ENCODE data around the gene C11orf98.
A peak's percentile ranks its signal among the peaks of the same experiment; 100 is the strongest.

The C11orf98 gene

DNA sequence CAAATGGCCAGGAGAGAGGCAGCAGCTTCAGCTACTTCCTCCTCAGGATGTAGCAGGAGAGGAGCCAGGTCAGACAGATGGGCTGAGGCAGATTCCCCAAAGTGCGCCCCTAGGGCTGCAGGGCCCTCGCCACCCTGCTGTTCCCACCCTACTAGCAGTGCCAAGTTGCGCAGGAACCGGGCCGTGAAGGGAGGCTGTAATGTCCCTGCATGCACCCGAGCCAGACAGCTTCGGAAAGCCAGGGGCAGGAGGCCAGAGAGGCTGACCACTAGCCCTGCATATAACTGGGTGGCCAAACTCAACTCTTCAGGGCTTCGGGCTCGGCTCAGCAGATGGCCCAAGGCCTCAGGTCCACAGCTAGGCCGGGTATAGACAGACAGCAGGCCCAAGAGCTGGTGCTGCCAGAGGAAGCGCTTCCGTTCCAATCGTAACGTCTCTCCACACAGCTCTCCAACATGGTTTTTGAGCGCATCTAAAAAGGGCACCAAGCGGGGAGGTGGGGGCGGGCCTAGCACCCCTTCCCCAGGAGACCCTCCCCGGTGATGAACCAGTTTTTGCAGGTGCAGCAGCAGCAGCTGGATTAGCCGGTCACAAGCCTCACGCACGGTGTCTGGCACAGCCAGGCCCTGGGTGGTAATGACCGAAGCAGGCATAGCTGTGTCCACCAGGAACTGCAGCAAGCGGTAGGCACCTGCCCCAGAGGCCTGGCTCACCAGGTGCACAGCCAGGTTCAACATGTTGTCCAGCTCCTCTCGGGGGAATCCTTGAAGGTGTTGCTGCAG is 16.6 kb downstream of the C11orf98 start:
- no peak overlapping the region for H3K4me3 ChIP-seq (ENCODE audit: low read length)
- TF ChIP-seq CTCF (conservative IDR thresholded peaks at IDR 0.05; ENCODE audit: low read depth, low read length) = no peak
- DNase-seq (ENCODE audit: low read depth) = no peak

DNA sequence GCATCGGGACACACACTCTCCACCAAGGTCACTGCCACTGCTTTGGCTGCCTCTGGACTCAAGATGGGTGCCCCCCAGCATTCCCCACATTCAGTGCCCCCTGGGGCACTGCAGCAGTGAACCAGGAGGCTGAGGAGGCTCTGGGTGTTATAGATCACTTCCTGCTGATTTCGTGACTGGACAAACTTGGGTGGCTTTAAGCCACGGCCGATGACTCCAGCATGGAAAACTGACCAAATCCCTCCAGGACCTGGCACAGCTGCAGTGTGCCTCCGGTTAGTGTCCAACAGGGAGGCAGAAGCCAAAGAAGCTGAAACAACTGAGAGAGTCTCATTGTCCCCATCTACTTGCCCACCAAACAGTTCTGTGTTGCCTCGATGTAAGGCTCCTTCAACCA is 17.4 kb downstream of the C11orf98 start:
- no peak for TF ChIP-seq CTCF (conservative IDR thresholded peaks at IDR 0.05; ENCODE audit: low read depth, low read length)
- DNase-seq (ENCODE audit: low read depth) = no peak
- H3K4me3 ChIP-seq (ENCODE audit: low read length) = no peak overlapping the region

DNA sequence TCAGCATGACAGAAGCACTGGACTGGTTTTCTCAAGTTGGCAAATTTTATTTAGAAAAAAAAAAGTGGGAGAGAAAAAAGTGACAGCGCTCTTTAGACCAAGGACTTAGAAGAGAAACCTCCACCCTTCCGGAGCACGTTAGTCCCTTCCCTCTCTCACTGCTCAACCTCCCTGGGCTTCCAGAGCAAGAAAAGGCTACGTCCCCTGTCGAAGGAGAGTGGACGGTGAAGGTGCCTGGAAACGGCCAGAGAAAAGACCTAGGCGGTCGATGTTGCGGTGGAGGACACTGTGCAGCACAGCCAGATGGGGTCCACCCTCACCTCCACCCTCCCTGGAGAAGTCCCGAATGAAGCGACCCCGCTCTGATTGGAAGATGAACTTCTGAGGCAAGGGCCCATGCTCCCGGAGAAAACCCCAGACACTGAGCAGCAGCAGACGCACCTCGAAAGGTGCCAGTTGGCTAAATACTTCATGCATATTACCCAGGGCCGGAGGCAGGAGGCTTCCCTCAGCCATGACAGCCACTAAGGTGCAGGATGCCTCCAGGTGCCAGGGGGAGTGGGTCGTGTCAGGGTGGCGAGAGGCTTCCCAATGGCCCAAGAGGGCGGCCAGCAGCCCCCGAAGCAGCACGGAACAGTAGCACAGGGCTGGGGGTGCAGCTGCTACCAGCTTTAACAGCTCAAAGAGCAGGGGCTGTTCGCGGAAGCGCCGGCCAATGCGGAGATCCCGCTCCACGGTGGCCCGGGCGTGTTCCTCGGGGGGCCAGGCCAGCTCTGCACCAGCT is 18.0 kb downstream of the C11orf98 start:
- no peak for DNase-seq (ENCODE audit: low read depth)

GRCh38 chr11:62645946-62646824 is 18.8 kb downstream of the C11orf98 start, which contains the start of gene GANAB:
Gene GANAB (minus strand): TSS chr11:62646613. CDS start chr11:62646599, 14 bp downstream.
- DNase-seq (ENCODE audit: low read depth) = peak; percentile 87
- TF ChIP-seq CTCF (conservative IDR thresholded peaks at IDR 0.05; ENCODE audit: low read depth, low read length) = no peak
- peak within 1 kb of the TSS; percentile 93 for H3K4me3 ChIP-seq (ENCODE audit: low read length)

More for the DNA sequence above, 18.0 kb downstream of the C11orf98 start:
- peak overlapping the region; percentile 22 for H3K4me3 ChIP-seq (ENCODE audit: low read length)
- TF ChIP-seq CTCF (conservative IDR thresholded peaks at IDR 0.05; ENCODE audit: low read depth, low read length) = no peak

DNA sequence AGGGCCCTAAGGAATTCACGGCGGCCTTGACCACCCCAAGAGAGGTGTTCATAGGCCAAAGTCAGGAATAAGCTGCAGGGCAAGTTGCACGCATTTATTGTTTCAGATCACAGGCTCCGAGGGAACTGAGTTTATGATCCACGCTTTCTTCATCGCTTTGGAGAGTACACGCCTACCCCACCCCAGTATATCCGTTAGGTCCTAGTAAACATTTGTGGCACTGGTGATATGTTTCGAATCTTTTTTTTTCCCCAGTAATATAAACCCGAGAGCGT is 19.4 kb downstream of the C11orf98 start:
- DNase-seq (ENCODE audit: low read depth) = no peak
- no peak for TF ChIP-seq CTCF (conservative IDR thresholded peaks at IDR 0.05; ENCODE audit: low read depth, low read length)
- peak overlapping the region; percentile 93 for H3K4me3 ChIP-seq (ENCODE audit: low read length)

GRCh38 chr11:62644220-62644619 is 20.8 kb downstream of the C11orf98 start:
- no peak for TF ChIP-seq CTCF (conservative IDR thresholded peaks at IDR 0.05; ENCODE audit: low read depth, low read length)
- H3K4me3 ChIP-seq (ENCODE audit: low read length) = no peak overlapping the region
- DNase-seq (ENCODE audit: low read depth) = no peak

Measured in retinal pigment epithelial cell (primary cell).